Measurements from ENCODE around the gene SSTR3.
"Not testable (repeated sequence)": the region's sequence is repeated elsewhere in the genome, so short reads cannot be mapped to it uniquely, and the experiment has no call there.

The SSTR3 gene

DNA sequence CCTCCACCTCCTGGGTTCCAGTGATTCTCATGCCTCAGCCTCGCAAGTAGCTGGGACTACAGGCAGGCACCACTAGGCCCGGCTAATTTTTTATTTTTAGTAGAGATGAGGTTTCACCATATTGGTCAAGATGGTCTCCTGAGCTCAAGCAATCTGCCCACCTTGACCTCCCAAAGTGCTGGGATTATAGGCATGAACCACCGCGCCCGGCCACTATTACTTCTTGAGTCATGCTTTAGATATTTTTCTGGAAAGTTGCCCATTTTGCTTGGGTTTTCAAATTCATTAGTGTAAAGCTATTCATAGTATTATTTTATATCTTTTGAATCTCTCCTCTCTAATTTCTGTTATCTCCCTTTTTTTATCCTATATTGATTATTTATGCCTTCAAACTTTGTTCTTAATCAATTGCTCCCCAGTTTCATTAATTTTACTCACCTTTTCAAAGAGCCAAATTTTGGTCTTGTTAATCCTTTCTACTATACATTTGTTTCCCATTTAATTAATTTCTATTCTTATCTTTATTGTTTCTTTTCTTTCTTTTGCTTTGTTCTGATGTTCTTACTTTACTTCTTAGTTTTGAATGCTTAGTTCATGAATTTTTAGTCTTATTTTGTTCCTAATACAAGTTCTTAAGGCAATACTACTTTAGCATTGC lies 42.1 kb upstream of the SSTR3 start:
- peaks cover 26% of the 10 kb centered on the region for H3K4me1 ChIP-seq (ENCODE audit: control insufficient read depth, low read length)
- no peak overlapping the region for H3K27ac ChIP-seq (ENCODE audit: low read depth, low read length)
- H3K4me3 ChIP-seq (ENCODE audit: low read length) = no peak overlapping the region
- TF ChIP-seq CTCF (IDR thresholded peaks at IDR 0.05; ENCODE audit: low read depth, low read length, poor library complexity, severe bottlenecking) = no peak
- no peak for TF ChIP-seq EZH2phosphoT487 (IDR thresholded peaks at IDR 0.05; ENCODE audit: borderline replicate concordance, low read length)
- no peaks in the 10 kb centered on the region for H3K36me3 ChIP-seq (ENCODE audit: control insufficient read depth, low read length)
- H3F3A ChIP-seq (ENCODE audit: control insufficient read depth, insufficient read depth) = 0 out of 2 replicates have a peak, but pooled peaks cover 8% of the 10 kb centered on the region
- H3K9me3 ChIP-seq (ENCODE audit: control insufficient read depth, insufficient read depth, low read length) = no peaks in the 10 kb centered on the region
- no peak overlapping the region for H3K4me2 ChIP-seq (ENCODE audit: low read length)
- peaks cover 8% of the 10 kb centered on the region for H3K27me3 ChIP-seq (ENCODE audit: control insufficient read depth, low read length)
- no peaks in the 10 kb centered on the region for H3K9me2 ChIP-seq (replicated peaks; ENCODE audit: control insufficient read depth, low read length)
- no peaks in the 10 kb centered on the region for H4K20me1 ChIP-seq (ENCODE audit: control insufficient read depth, insufficient read depth, low read depth, low read length)
- H3K79me2 ChIP-seq (ENCODE audit: control insufficient read depth, low read length) = no peaks in the 10 kb centered on the region

GRCh38 chr22:37253126-37253660 lies 40.9 kb upstream of the SSTR3 start:
- no peak for TF ChIP-seq EZH2phosphoT487 (IDR thresholded peaks at IDR 0.05; ENCODE audit: borderline replicate concordance, low read length)
- no peak for TF ChIP-seq CTCF (IDR thresholded peaks at IDR 0.05; ENCODE audit: low read depth, low read length, poor library complexity, severe bottlenecking)
- H3K79me2 ChIP-seq (ENCODE audit: control insufficient read depth, low read length) = no peaks in the 10 kb centered on the region

DNA sequence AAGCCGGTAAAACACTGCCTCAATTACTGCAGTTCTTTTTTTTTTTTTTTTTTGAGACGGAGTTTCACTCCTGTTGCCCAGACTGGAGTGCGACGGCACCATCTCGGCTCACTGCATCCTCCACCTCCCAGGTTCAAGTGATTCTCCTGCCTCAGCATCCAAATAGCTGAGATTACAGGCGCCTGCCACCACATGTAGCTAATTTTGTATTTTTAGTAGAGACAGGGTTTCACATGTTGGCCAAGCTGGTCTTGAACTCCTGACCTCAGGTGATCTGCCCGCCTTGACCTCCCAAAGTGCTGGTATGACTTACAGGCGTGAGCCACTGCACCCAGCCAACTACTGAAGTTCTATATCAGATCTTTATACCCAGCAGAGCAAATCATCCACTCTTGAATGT lies 39.6 kb upstream of the SSTR3 start:
- H3K4me1 ChIP-seq (ENCODE audit: control insufficient read depth, low read length) = peaks cover 34% of the 10 kb centered on the region
- not testable (repeated sequence) for H3K4me3 ChIP-seq (ENCODE audit: low read length); H3K4me2 ChIP-seq (ENCODE audit: low read length); H3K27ac ChIP-seq (ENCODE audit: low read depth, low read length); H3K79me2 ChIP-seq (ENCODE audit: control insufficient read depth, low read length); H4K20me1 ChIP-seq (ENCODE audit: control insufficient read depth, insufficient read depth, low read depth, low read length); H3K36me3 ChIP-seq (ENCODE audit: control insufficient read depth, low read length); H3K27me3 ChIP-seq (ENCODE audit: control insufficient read depth, low read length); H3K9me3 ChIP-seq (ENCODE audit: control insufficient read depth, insufficient read depth, low read length); H3K9me2 ChIP-seq (replicated peaks; ENCODE audit: control insufficient read depth, low read length); H3F3A ChIP-seq (ENCODE audit: control insufficient read depth, insufficient read depth)

More at GRCh38 chr22:37253126-37253660, 40.9 kb upstream of the SSTR3 start:
- Histone ChIP-seq H3F3A (ENCODE audit: control insufficient read depth, insufficient read depth) (peaks cover 8% of the 10 kb centered on the region; the same call in 1 of the 2 replicates), H3K9me3 (ENCODE audit: control insufficient read depth, insufficient read depth, low read length) (no peaks in the 10 kb centered on the region), H3K27ac (ENCODE audit: low read depth, low read length) (no peak overlapping the region), H3K9me2 (replicated peaks; ENCODE audit: control insufficient read depth, low read length) (no peaks in the 10 kb centered on the region), H3K4me3 (ENCODE audit: low read length) (no peak overlapping the region), H4K20me1 (ENCODE audit: control insufficient read depth, insufficient read depth, low read depth, low read length) (no peaks in the 10 kb centered on the region), H3K4me1 (ENCODE audit: control insufficient read depth, low read length) (peaks cover 26% of the 10 kb centered on the region), H3K4me2 (ENCODE audit: low read length) (no peak overlapping the region), H3K27me3 (ENCODE audit: control insufficient read depth, low read length) (peaks cover 8% of the 10 kb centered on the region), H3K36me3 (ENCODE audit: control insufficient read depth, low read length) (no peaks in the 10 kb centered on the region)

DNA sequence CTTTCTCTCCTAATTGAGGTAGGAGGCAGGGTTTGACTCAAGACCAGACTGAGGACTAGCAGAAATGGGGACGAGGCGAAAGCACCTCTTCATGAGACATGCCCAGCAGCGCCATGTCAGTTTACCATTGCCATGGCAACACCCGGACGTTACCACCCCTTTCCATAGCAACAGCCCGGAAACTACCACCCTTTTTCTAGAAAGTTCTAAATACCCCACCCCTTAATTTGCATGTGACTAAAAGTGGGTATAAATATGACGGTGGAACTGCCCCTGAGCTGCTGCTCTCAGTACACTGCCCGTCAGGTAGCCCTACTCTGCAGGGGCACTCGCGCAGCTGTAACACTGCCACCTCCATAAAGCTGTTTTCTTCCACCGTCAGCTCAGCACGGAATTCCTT lies 37.7 kb upstream of the SSTR3 start:
- H3K27ac ChIP-seq (ENCODE audit: low read depth, low read length) = no peak overlapping the region
- no peaks in the 10 kb centered on the region for H3K9me3 ChIP-seq (ENCODE audit: control insufficient read depth, insufficient read depth, low read length)
- H3K9me2 ChIP-seq (replicated peaks; ENCODE audit: control insufficient read depth, low read length) = no peaks in the 10 kb centered on the region
- H3K27me3 ChIP-seq (ENCODE audit: control insufficient read depth, low read length) = peaks cover 2% of the 10 kb centered on the region; the same call in 1 of the 2 replicates
- no peaks in the 10 kb centered on the region for H3K79me2 ChIP-seq (ENCODE audit: control insufficient read depth, low read length)
- peaks cover 18% of the 10 kb centered on the region for H3F3A ChIP-seq (ENCODE audit: control insufficient read depth, insufficient read depth)
- H3K4me1 ChIP-seq (ENCODE audit: control insufficient read depth, low read length) = peaks cover 43% of the 10 kb centered on the region
- H4K20me1 ChIP-seq (ENCODE audit: control insufficient read depth, insufficient read depth, low read depth, low read length) = no peaks in the 10 kb centered on the region
- no peak overlapping the region for H3K4me2 ChIP-seq (ENCODE audit: low read length)
- no peak for TF ChIP-seq CTCF (IDR thresholded peaks at IDR 0.05; ENCODE audit: low read depth, low read length, poor library complexity, severe bottlenecking)
- TF ChIP-seq EZH2phosphoT487 (IDR thresholded peaks at IDR 0.05; ENCODE audit: borderline replicate concordance, low read length) = no peak
- no peaks in the 10 kb centered on the region for H3K36me3 ChIP-seq (ENCODE audit: control insufficient read depth, low read length)
- no peak overlapping the region for H3K4me3 ChIP-seq (ENCODE audit: low read length)

Data from DOHH2 (cell line).